ENCODE measurements around the gene AGPS.

GRCh38 chr2:177398791-177399190 is 6.2 kb downstream of the AGPS start:
- TF ChIP-seq CTCF (IDR thresholded peaks at IDR 0.05 in 2 of 3, conservative IDR thresholded peaks at IDR 0.05 in 1 of 3; ENCODE audit: insufficient read depth in 2 of 3, low read depth in 1 of 3, low read length in 3 of 3): no peak
- TF ChIP-seq ZNF324 (CRISPR knock-in tag; IDR thresholded peaks at IDR 0.05): no peak
